ENCODE data around the gene PTPRM. TPM values are rescaled to one million over a fixed set of nuclear protein-coding genes. Genes with fewer than 3 reads are reported as not detected.

PTPRM gene
- total and polyA plus RNA-seq, 2 experiments from 2014 or later, result 1.6 to 5.3 TPM

GRCh38 chr18:7749510-7749981, 182.4 kb downstream of the PTPRM start:
- Histone ChIP-seq H3K4me2 (0 out of 2 replicates have a peak overlapping the region, but pooled peaks have one; percentile 27), H3K27ac (ENCODE audit: low read depth) (no peak overlapping the region), H3K4me3 (no peak overlapping the region), H4K20me1 (replicated peaks; ENCODE audit: insufficient read depth) (no peaks in the 10 kb centered on the region), H2AFZ (no peak overlapping the region), H3K4me1 (ENCODE audit: insufficient read depth) (peaks cover 23% of the 10 kb centered on the region), H3F3A (replicated peaks; ENCODE audit: low read depth) (no peaks in the 10 kb centered on the region), H3K36me3 (ENCODE audit: insufficient read depth) (no peaks in the 10 kb centered on the region; the same call in 1 of the 2 replicates), H3K79me2 (replicated peaks; ENCODE audit: insufficient read depth) (no peaks in the 10 kb centered on the region), H3K27me3 (ENCODE audit: insufficient read depth) (no peaks in the 10 kb centered on the region), H3K9me2 (ENCODE audit: insufficient read depth) (no peaks in the 10 kb centered on the region)
- ATAC-seq (peak; percentile 58), DNase-seq (ENCODE audit: low spot score) (no peak)
- peaks cover 20% of the 10 kb centered on the region for H3K9me3 Mint-ChIP-seq
- H3K36me3 Mint-ChIP-seq (ENCODE audit: low read depth), result peaks cover 21% of the 10 kb centered on the region; the same call in 2 of the 3 replicates
- no peak overlapping the region for H3K4me3 Mint-ChIP-seq
- H3K27ac Mint-ChIP-seq, result no peak overlapping the region
- peaks cover 25% of the 10 kb centered on the region for H3K4me1 Mint-ChIP-seq
- no peaks in the 10 kb centered on the region for H3K27me3 Mint-ChIP-seq (ENCODE audit: insufficient read depth, low read depth, poor library complexity)
- TF ChIP-seq JUNB (IDR thresholded peaks at IDR 0.05; ENCODE audit: unreplicated experiment) (no peak), EZH2phosphoT487 (IDR thresholded peaks at IDR 0.05; ENCODE audit: unreplicated experiment) (no peak), POLR2AphosphoS5 (IDR thresholded peaks at IDR 0.05; ENCODE audit: low read depth) (no peak), EZH2 (IDR thresholded peaks at IDR 0.05; ENCODE audit: low read depth, unreplicated experiment) (no peak), CTCF (conservative IDR thresholded peaks at IDR 0.05; ENCODE audit: low read depth in 2 of 2) (no peak)
- TF ChIP-seq, protein P1, sequence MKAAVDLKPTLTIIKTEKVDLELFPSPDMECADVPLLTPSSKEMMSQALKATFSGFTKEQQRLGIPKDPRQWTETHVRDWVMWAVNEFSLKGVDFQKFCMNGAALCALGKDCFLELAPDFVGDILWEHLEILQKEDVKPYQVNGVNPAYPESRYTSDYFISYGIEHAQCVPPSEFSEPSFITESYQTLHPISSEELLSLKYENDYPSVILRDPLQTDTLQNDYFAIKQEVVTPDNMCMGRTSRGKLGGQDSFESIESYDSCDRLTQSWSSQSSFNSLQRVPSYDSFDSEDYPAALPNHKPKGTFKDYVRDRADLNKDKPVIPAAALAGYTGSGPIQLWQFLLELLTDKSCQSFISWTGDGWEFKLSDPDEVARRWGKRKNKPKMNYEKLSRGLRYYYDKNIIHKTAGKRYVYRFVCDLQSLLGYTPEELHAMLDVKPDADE (IDR thresholded peaks at IDR 0.05), result no peak
- TF ChIP-seq, protein P2, sequence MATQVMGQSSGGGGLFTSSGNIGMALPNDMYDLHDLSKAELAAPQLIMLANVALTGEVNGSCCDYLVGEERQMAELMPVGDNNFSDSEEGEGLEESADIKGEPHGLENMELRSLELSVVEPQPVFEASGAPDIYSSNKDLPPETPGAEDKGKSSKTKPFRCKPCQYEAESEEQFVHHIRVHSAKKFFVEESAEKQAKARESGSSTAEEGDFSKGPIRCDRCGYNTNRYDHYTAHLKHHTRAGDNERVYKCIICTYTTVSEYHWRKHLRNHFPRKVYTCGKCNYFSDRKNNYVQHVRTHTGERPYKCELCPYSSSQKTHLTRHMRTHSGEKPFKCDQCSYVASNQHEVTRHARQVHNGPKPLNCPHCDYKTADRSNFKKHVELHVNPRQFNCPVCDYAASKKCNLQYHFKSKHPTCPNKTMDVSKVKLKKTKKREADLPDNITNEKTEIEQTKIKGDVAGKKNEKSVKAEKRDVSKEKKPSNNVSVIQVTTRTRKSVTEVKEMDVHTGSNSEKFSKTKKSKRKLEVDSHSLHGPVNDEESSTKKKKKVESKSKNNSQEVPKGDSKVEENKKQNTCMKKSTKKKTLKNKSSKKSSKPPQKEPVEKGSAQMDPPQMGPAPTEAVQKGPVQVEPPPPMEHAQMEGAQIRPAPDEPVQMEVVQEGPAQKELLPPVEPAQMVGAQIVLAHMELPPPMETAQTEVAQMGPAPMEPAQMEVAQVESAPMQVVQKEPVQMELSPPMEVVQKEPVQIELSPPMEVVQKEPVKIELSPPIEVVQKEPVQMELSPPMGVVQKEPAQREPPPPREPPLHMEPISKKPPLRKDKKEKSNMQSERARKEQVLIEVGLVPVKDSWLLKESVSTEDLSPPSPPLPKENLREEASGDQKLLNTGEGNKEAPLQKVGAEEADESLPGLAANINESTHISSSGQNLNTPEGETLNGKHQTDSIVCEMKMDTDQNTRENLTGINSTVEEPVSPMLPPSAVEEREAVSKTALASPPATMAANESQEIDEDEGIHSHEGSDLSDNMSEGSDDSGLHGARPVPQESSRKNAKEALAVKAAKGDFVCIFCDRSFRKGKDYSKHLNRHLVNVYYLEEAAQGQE (IDR thresholded peaks at IDR 0.05; ENCODE audit: unreplicated experiment), result no peak

DNA sequence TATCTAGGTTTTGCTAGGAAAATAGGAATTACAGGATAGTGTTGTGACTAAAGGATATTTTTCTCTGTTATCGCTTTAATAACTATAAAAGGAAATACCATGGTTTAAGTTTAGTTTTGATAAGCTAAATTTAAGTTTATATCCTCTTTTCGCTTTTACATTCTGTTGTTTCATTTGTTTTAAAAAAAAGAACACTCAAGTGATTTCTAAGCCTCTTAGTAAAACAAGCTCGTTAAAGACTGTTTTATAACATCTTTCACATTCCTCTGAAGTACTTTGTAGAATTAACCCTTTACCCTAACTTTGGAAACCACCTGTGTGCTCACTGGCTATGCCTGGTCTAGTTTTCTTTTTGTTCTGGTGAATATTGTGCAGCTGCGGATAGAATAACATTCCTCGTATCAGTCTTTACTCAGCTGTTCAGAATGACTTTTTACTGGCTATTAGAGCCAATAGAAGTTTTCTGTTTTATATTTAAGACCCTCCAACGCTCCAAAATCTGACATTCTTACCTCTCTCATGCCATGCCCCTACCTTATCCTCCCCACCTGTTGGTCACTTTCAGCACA, 183.1 kb downstream of the PTPRM start:
- no peak overlapping the region for H3K4me3 Mint-ChIP-seq
- peaks cover 18% of the 10 kb centered on the region for H3K9me3 Mint-ChIP-seq
- Histone ChIP-seq H3K4me2 (0 out of 2 replicates have a peak overlapping the region, but pooled peaks have one; percentile 27), H3K9me2 (ENCODE audit: insufficient read depth) (no peaks in the 10 kb centered on the region), H3F3A (replicated peaks; ENCODE audit: low read depth) (no peaks in the 10 kb centered on the region), H3K27ac (ENCODE audit: low read depth) (no peak overlapping the region), H3K36me3 (ENCODE audit: insufficient read depth) (no peaks in the 10 kb centered on the region; the same call in 1 of the 2 replicates), H3K79me2 (replicated peaks; ENCODE audit: insufficient read depth) (no peaks in the 10 kb centered on the region), H3K4me1 (ENCODE audit: insufficient read depth) (peaks cover 23% of the 10 kb centered on the region), H3K4me3 (no peak overlapping the region), H3K27me3 (ENCODE audit: insufficient read depth) (no peaks in the 10 kb centered on the region), H4K20me1 (replicated peaks; ENCODE audit: insufficient read depth) (no peaks in the 10 kb centered on the region), H2AFZ (no peak overlapping the region)
- H3K27me3 Mint-ChIP-seq (ENCODE audit: insufficient read depth, low read depth, poor library complexity), result no peaks in the 10 kb centered on the region
- H3K27ac Mint-ChIP-seq, result no peak overlapping the region
- peaks cover 18% of the 10 kb centered on the region; the same call in 2 of the 3 replicates for H3K36me3 Mint-ChIP-seq (ENCODE audit: low read depth)
- DNase-seq (ENCODE audit: low spot score) (no peak), ATAC-seq (no peak)
- peaks cover 27% of the 10 kb centered on the region for H3K4me1 Mint-ChIP-seq
- no peak for TF ChIP-seq NANOG (IDR thresholded peaks at IDR 0.05; ENCODE audit: borderline replicate concordance)
- TF ChIP-seq STAT1 (IDR thresholded peaks at IDR 0.05; ENCODE audit: unreplicated experiment), result no peak
